GM18526 (cell line): ENCODE results near the gene SLC9A5.

Experiments
- POLR2A ChIP-seq: IDR thresholded peaks from 3 replicates; pipeline ENCODE4 v1.6.1; 2011; ENCODE audit not compliant: insufficient read length; ENCODE audit errors: extremely low read depth

The SLC9A5 gene

DNA sequence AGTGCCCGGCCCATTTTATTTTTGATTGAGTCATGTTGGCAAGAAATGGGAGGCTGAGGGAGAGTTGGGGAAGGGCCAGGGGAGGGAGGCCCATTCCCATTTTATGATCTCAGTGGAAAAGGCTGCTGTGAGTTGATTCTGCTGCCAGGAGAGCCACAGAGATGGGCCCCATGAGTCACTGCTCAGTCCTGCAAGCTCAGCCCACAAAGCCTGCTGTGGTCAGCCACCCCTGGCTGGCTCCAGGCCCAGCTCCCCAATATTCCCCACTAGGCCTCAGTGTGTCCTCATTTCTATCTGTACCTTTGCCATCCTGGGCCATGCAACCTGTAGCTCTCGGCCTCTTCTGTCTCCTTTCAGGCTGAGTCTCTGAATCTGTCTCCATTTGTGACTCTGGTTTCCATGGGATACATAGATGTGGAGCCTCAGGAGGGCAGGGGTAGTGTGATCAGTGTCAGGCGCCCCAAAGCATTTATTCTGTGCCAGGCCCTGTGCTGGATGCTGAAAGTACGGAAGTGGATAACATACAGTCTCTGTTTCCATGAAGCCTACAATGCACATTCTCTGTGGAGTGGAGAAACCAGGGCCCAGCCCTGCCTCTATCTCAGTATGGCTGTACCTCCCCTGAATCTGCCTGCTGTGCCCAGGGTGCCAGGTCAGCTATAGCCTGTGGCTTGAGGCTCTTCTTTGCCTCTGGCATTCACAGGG is 28.7 kb downstream of the SLC9A5 start:
- TF ChIP-seq POLR2A: no peak

DNA sequence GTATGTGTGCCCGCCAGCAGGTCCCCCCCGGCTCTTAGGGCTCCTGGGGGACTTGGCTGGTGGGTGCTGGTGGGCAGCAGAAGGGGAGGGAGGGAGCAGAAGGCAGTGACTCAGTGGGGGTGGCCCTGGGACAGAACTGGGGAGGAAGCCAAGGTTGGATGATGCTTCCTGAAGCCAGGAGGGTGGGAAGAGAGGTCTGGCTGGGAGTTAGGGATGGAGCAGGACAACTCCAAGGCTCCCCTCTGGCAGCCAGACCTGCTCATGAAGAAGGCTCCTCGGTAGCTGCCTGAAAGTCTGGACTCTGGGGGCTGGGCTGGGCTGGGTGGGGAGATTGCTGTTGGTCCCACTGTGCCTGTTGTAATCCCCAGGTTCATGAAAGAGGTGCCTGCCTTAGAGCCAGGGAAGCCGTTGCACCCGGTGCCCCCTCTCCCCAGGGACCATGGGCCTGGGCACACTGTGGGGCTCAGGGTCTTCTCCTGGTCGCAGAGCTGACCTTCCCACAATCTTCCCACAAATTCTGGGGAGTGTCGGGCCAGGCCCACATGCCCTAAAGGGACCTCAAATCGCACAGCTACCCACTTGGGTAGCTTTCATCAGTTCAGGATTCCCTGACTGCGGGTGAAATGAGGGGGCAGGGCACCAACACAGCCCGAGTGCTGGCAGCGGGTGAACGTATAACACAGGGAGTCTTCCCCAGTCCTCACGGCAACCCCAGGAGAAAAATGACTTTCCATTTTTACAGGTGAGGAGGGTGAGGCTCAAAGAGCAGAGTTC is 29.4 kb downstream of the SLC9A5 start:
- no peak for TF ChIP-seq POLR2A

DNA sequence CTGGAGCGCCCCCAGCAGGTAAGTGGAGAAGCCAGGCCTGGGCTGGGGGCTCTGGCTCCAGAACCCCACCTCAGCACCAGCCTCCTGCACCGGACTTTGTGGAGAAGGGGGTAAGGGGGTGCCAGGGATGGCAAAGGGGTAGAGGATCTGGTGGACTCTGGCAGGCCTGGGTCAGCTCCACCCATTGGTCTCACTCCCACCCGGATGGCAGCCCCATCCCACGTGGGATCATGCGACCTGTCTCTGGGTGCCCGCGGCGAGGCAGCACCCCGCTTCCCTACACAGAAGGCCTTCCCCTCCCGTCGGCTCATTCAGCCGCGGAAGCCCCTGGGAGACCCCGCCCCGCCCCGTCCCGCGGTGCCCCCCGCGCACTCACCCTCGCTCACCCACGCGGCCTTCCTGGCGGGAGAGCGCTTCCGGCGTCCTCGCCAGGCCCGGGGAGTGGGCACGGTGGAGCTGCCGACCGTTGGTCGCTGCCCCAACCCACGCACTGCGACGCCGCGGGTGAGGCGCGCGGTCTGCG is 30.1 kb downstream of the SLC9A5 start:
- peak; percentile 30 for TF ChIP-seq POLR2A

DNA sequence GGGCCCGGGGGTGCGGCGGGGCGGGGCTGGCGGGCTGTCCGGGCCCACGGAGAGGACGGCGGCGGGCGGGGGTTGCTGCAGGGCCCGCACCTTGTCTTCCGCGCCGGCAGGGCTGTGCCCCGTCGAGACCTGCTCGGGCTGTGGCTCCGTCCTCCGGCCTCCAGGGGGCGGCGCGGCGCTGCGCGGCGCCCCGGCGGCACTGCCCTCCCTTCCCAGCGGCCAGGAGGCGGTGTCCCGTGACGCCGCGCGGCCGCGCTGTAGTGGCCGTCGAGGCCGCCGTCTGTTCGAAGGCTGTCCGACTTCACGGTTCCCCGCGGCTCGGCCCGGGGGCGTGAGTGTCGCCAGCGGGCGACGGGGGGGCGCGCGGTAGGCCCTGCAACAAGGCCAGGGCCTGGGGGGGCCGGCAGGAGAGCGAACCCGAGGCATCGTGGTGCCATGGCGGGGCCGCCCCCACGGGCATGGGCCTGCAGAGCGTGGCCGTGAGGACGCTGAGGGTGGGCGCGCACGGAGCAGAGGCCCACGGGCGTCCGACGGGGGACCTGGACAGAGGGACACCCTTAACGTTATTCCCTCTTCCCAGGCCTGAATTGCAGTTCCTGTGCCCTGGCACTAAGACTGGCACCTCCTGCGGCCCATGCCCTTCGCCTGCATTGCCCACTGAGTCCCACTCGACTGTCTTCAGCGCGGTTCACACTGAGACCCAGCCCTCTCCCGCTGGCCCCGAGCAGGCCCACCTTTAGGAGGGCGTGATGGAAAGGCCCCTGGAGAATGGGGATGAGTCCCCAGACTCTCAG is 30.7 kb downstream of the SLC9A5 start, which contains the start of gene PLEKHG4:
PLEKHG4 (plus strand) TSS at position 237 of the 794 bp plus-strand sequence; CDS start at position 750, 513 bp downstream.
- no peak for TF ChIP-seq POLR2A

DNA sequence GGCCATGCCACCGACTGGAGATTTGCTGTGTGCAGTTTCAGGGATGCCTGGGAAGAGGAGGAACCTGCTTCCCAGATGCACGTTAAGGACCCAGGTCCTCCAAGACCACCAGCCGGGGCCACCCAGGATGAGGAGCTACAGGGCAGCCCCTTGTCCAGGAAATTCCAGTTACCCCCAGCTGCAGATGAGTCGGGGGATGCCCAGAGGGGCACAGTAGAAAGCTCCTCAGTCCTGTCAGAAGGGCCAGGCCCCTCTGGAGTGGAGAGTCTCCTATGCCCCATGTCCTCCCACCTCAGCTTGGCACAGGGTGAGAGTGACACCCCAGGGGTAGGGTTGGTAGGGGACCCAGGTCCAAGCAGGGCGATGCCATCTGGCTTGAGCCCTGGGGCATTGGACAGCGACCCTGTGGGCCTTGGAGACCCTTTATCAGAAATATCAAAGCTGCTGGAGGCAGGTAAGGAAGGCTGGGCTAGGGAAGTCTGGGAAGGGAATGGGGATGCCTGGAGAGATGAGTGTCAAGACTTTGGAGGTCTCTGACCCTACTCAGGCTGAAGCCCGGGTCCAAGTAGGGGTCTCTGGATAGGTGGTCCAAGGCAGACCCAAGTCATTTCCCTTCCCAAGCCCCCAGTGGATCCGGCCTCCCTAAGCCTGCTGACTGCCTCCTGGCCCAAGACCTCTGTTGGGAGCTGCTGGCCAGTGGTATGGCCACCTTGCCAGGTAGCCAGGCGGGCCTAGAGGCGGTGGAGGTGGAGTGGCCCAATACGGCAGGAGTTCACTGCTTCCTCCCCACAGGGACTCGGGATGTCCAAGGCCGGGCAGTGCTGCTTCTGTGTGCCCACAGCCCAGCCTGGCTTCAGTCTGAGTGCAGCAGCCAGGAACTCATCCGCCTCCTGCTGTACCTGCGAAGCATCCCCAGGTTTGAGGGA is 31.6 kb downstream of the SLC9A5 start:
- no peak for TF ChIP-seq POLR2A

DNA sequence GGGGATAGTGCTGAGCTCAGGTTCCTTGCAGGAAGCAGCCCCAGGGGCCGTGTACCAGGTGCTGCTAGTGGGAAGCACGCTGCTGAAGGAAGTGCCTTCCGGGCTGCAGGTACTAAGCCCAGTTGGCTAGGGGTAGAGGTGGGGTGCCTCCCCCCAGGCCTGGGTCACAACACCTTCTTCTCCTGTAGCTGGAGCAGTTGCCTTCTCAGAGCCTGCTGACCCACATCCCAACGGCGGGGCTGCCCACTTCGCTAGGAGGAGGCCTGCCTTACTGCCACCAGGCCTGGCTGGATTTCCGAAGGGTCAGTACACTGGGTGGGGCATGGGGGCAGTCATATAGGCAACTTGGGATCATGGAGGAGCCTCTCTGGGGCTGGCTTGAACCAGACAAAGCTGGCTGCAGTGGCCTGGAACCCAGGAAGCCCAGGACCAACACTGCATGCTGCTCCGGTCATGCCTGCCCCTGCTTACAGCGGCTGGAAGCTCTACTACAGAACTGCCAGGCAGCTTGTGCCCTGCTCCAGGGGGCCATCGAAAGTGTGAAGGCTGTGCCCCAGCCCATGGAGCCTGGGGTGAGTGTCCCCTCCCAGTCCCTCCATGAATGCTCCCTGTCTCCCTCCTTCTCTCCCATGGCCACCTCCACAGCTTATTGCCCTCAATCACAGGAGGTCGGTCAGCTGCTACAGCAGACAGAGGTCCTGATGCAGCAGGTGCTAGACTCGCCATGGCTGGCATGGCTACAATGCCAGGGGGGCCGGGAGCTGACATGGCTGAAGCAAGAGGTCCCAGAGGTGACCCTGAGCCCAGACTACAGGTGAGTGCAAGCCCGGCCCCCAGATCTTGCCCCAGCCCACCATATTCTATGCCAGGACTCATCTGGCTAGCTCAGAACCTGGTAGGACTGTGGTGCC is 33.0 kb downstream of the SLC9A5 start:
- no peak for TF ChIP-seq POLR2A

DNA sequence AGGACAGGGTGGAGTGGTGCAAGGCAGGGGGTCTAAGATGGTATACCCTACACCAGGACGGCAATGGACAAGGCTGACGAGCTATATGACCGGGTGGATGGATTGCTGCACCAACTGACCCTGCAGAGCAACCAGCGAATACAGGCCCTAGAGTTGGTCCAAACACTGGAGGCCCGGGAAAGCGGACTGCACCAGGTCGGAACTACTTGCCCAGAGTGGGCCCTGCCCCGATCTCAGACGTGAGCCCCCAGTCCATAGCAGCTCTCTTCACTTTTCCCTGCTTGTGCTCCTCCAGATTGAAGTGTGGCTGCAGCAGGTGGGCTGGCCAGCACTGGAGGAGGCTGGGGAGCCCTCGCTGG is 33.6 kb downstream of the SLC9A5 start:
- no peak for TF ChIP-seq POLR2A

DNA sequence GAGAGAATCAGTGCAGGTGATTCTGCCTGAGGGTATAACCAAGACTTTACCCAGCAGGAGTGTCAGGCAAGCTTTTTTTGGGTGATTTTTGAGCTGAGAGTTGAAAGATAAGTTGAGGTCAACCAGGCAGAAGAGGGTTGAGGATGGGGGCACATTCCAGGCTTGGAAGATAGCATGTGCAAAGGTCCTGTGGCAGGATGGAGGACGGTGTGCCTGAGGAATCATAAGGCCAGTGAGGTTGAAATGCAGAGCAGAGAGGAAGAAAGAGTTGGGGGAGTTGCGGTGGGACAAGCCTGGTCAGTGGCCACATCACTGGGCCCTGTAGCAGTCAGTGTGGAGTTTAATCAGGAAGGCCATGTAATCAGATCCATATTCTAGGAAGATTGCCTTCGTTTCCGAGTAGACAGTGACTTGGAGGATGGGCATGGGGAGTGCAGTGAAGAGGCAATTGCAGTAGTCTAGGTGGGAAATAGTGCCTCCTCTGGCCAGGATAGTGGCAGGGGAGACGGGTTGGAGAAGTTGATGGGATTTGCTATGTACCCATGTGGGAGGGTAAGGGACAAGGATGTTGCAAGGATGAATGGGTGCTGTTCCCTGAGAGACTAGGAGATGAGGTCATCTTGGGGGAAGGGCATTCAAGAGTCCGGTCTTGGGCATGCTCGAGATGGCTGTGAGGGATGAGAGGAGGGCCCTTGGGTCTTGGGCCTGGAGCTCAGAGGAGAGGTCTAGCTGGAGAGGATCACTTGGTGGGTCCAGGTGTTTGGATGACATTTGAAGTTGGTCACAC is 34.5 kb downstream of the SLC9A5 start:
- TF ChIP-seq POLR2A: no peak

DNA sequence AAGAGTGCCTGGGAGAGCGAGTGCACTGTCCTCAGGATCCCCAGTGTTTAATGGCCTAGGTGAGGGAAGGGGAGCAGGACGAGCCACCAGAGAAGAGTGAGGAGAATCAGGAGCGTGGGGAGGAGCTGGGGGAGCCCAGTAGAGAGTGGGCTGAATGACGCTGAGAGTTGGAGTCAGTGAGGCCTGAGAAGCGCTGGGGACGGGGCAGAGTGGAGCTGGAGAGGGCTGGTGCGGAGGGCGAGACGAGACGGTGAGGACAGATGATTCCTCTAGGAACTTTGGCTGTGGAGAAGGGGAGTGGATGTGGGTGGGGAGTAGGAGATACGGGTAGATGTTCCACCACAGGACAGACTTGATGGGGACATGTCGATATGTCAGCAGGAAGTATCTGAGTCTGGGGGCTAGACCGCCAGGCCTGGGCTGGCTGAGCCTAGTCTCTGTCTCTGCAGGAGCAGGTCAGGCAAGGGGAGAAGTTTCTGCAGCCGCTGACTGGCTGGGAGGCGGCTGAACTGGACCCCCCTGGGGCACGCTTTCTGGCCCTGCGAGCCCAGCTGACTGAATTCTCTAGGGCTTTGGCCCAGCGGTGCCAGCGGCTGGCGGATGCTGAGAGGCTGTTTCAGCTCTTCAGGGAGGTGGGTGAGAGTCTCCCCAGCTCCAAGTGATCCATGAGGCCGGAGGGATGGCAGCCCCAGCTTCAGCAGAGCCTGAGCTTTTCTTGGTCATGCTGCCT is 35.2 kb downstream of the SLC9A5 start:
- TF ChIP-seq POLR2A: no peak

DNA sequence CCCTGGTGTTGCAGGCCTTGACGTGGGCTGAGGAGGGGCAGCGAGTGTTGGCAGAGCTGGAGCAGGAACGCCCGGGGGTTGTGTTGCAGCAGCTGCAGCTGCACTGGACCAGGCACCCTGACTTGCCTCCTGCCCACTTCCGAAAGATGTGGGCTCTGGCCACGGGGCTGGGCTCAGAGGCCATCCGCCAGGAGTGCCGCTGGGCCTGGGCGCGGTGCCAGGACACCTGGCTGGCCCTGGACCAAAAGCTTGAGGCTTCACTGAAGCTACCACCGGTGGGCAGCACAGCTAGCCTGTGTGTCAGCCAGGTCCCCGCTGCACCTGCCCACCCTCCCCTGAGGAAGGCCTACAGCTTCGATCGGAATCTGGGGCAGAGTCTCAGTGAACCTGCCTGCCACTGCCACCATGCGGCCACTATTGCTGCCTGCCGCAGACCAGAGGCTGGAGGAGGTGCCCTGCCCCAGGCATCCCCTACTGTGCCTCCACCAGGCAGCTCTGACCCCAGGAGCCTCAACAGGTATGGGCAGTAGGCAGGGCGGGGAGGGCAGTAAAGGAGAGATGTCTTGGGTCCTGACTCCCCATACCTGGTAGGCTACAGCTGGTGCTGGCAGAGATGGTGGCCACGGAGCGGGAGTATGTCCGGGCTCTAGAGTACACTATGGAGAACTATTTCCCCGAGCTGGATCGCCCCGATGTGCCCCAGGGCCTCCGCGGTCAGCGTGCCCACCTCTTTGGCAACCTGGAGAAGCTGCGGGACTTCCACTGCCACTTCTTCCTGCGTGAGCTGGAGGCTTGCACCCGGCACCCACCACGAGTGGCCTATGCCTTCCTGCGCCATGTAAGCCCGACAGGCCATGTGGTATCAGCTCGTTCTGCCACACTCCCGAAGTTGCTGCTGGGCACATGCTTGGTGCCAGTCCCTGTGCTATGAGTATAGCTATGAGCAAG is 36.2 kb downstream of the SLC9A5 start:
- TF ChIP-seq POLR2A: no peak
